ENCODE measurements around the gene PCLO.

Gene PCLO

DNA sequence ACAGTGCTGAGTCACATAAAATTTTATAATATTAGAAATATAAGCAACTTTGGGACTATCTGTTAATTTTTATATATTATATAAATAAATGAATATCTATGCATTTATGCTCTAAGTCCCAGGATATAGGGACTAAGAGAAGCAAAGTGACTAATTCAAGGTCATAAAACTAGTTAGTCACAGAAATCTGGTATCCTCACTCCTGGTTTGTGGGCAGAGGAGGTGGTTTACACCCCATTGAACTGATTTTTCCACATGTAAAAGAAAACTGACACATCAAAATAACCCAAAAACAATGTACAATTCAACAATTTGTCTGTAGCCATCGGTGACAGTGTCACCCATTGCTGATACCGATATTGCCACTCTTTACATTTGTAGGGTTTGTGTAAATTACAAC is 3.0 kb downstream of the PCLO start:
- Histone ChIP-seq H3K9me3 (ENCODE audit: control insufficient read depth, low read length) (no peaks in the 10 kb centered on the region), H3K79me1 (replicated peaks; ENCODE audit: low read length, poor library complexity, severe bottlenecking) (peaks cover 3% of the 10 kb centered on the region), H3K14ac (ENCODE audit: low read length in 2 of 2) (no peak overlapping the region), H3K4me2 (ENCODE audit: low read length, poor library complexity, severe bottlenecking) (no peak overlapping the region), H2AFZ (ENCODE audit: low read depth, low read length) (no peak overlapping the region), H2BK120ac (ENCODE audit: low read depth, low read length) (no peak overlapping the region), H2BK15ac (ENCODE audit: low read depth, poor library complexity, severe bottlenecking) (no peak overlapping the region), H3K9ac (ENCODE audit: low read length) (no peak overlapping the region), H3K18ac (ENCODE audit: low read depth in 1 of 2, low read length in 2 of 2) (no peak overlapping the region), H3K36me3 (ENCODE audit: control insufficient read depth in 1 of 2, insufficient read depth in 2 of 2, low read depth in 1 of 2, low read length in 2 of 2) (peaks cover 0 to 6% of the 10 kb centered on the region in 2 experiments), H4K8ac (ENCODE audit: low read length) (no peak overlapping the region), H3K27me3 (ENCODE audit: control insufficient read depth in 1 of 2, insufficient read depth in 1 of 2, low read length in 2 of 2) (peaks cover 0 to 26% of the 10 kb centered on the region in 2 experiments), H3K23ac (ENCODE audit: low read length in 2 of 2) (no peak overlapping the region), H3K4me3 (ENCODE audit: insufficient read depth in 1 of 2, low read depth in 1 of 2, low read length in 2 of 2) (no peak overlapping the region), H3K4ac (ENCODE audit: low read depth in 1 of 2, low read length in 2 of 2) (no peak overlapping the region), H2BK12ac (ENCODE audit: low read length in 2 of 2) (no peak overlapping the region), H4K91ac (ENCODE audit: low read length) (no peak overlapping the region), H3K4me1 (ENCODE audit: control insufficient read depth, insufficient read depth, low read depth, low read length) (peaks cover 3% of the 10 kb centered on the region), H3K27ac (ENCODE audit: low read length, poor library complexity, severe bottlenecking) (no peak overlapping the region), H2AK5ac (ENCODE audit: low read length, severe bottlenecking) (no peak overlapping the region), H2BK5ac (ENCODE audit: low read depth, low read length, poor library complexity, severe bottlenecking) (no peak overlapping the region)
- 100% methylated on average over 1 of the region's 2 CpGs for WGBS
- DNase-seq, result no peak

DNA sequence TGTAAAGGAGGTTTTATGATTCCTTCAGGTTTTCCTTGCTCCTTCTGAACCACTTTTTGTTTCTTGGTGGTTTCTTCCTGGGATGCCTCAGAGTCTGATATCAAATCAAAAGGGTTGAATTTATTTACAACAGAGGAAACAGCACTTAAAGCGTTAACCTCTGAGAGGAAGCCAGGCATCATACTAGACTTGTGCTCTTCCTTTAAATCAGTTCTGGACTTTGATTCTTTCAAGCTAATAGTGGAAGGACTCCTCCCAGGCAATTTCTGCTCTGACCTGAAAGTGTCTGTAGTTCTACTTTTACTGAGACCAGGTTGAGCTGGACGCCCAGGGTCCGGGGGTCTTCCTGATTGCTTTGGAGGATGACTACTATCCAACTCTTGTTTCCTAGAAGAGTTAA is 6.7 kb downstream of the PCLO start:
- Histone ChIP-seq H2AK5ac (ENCODE audit: low read length, severe bottlenecking) (no peak overlapping the region), H2AFZ (ENCODE audit: low read depth, low read length) (no peak overlapping the region), H3K4me2 (ENCODE audit: low read length, poor library complexity, severe bottlenecking) (no peak overlapping the region), H4K8ac (ENCODE audit: low read length) (no peak overlapping the region), H3K23ac (ENCODE audit: low read length in 2 of 2) (no peak overlapping the region), H3K4me3 (ENCODE audit: insufficient read depth in 1 of 2, low read depth in 1 of 2, low read length in 2 of 2) (no peak overlapping the region), H3K9me3 (ENCODE audit: control insufficient read depth, low read length) (no peaks in the 10 kb centered on the region), H2BK5ac (ENCODE audit: low read depth, low read length, poor library complexity, severe bottlenecking) (no peak overlapping the region), H3K4me1 (ENCODE audit: control insufficient read depth, insufficient read depth, low read depth, low read length) (no peaks in the 10 kb centered on the region), H3K9ac (ENCODE audit: low read length) (no peak overlapping the region), H3K36me3 (ENCODE audit: control insufficient read depth in 1 of 2, insufficient read depth in 2 of 2, low read depth in 1 of 2, low read length in 2 of 2) (peaks cover 0 to 6% of the 10 kb centered on the region in 2 experiments), H3K79me1 (replicated peaks; ENCODE audit: low read length, poor library complexity, severe bottlenecking) (no peaks in the 10 kb centered on the region), H4K91ac (ENCODE audit: low read length) (no peak overlapping the region), H3K18ac (ENCODE audit: low read depth in 1 of 2, low read length in 2 of 2) (no peak overlapping the region), H2BK15ac (ENCODE audit: low read depth, poor library complexity, severe bottlenecking) (no peak overlapping the region), H2BK12ac (ENCODE audit: low read length in 2 of 2) (no peak overlapping the region), H3K4ac (ENCODE audit: low read depth in 1 of 2, low read length in 2 of 2) (no peak overlapping the region), H2BK120ac (ENCODE audit: low read depth, low read length) (no peak overlapping the region), H3K27me3 (ENCODE audit: control insufficient read depth in 1 of 2, insufficient read depth in 1 of 2, low read length in 2 of 2) (no peaks in the 10 kb centered on the region), H3K14ac (ENCODE audit: low read length in 2 of 2) (no peak overlapping the region), H3K27ac (ENCODE audit: low read length, poor library complexity, severe bottlenecking) (no peak overlapping the region)
- DNase-seq, result no peak
- 100% methylated on average over 1 of the region's 3 CpGs for WGBS

DNA sequence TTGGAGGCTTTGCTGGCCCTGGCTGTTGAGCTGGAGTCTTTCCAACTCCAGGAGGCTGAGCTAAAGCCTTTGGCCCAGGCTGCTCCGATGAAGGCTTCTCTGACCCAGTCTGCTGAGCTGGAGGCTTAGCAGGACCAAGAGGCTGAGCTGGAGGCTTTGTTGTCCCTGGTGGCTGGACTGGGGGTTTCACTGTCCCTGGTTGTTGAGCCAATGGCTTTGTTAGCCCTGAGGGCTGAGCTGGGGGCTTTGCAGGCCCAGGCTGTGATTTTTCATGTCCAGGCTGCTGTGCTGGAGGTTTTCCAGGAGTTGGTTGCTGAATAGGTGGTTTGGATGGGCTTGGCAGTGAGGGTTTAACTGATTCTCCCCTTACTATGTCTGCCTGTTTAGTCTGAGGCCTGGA is 7.3 kb downstream of the PCLO start:
- Histone ChIP-seq H2BK5ac (ENCODE audit: low read depth, low read length, poor library complexity, severe bottlenecking) (no peak overlapping the region), H3K14ac (ENCODE audit: low read length in 2 of 2) (no peak overlapping the region), H3K27ac (ENCODE audit: low read length, poor library complexity, severe bottlenecking) (no peak overlapping the region), H2AFZ (ENCODE audit: low read depth, low read length) (no peak overlapping the region), H3K9me3 (ENCODE audit: control insufficient read depth, low read length) (no peaks in the 10 kb centered on the region), H3K79me1 (replicated peaks; ENCODE audit: low read length, poor library complexity, severe bottlenecking) (no peaks in the 10 kb centered on the region), H3K4me2 (ENCODE audit: low read length, poor library complexity, severe bottlenecking) (no peak overlapping the region), H3K18ac (ENCODE audit: low read depth in 1 of 2, low read length in 2 of 2) (no peak overlapping the region), H2BK15ac (ENCODE audit: low read depth, poor library complexity, severe bottlenecking) (no peak overlapping the region), H3K4me3 (ENCODE audit: insufficient read depth in 1 of 2, low read depth in 1 of 2, low read length in 2 of 2) (no peak overlapping the region), H4K91ac (ENCODE audit: low read length) (no peak overlapping the region), H3K4ac (ENCODE audit: low read depth in 1 of 2, low read length in 2 of 2) (no peak overlapping the region), H2BK12ac (ENCODE audit: low read length in 2 of 2) (no peak overlapping the region), H3K4me1 (ENCODE audit: control insufficient read depth, insufficient read depth, low read depth, low read length) (no peaks in the 10 kb centered on the region), H4K8ac (ENCODE audit: low read length) (no peak overlapping the region), H3K23ac (ENCODE audit: low read length in 2 of 2) (no peak overlapping the region), H2BK120ac (ENCODE audit: low read depth, low read length) (no peak overlapping the region), H3K36me3 (ENCODE audit: control insufficient read depth in 1 of 2, insufficient read depth in 2 of 2, low read depth in 1 of 2, low read length in 2 of 2) (peaks cover 0 to 6% of the 10 kb centered on the region in 2 experiments), H3K27me3 (ENCODE audit: control insufficient read depth in 1 of 2, insufficient read depth in 1 of 2, low read length in 2 of 2) (no peaks in the 10 kb centered on the region), H3K9ac (ENCODE audit: low read length) (no peak overlapping the region), H2AK5ac (ENCODE audit: low read length, severe bottlenecking) (no peak overlapping the region)
- no peak for DNase-seq
- 95% methylated on average over 1 of the region's 1 CpG for WGBS

DNA sequence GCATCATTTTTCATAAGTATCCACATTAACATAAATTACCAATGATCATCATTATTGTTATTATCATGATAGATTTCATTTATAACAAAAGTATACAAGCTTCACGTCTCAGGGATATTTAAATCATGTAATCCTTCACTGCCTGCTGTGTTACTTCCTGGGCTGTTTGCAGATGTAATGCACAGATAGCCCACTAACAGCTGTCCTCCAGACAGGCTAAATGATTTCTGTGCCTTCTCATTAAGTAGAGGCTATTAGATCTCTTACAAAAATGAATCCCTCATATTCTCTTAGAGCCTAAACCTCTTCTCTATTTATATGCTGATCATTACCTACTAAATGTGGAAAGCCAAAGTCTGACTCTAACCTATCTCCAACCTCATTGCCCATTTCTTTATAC is 9.3 kb downstream of the PCLO start:
- H3K36me3 ChIP-seq (ENCODE audit: control insufficient read depth in 1 of 2, insufficient read depth in 2 of 2, low read depth in 1 of 2, low read length in 2 of 2), result peaks cover 0 to 6% of the 10 kb centered on the region in 2 experiments
- no peak overlapping the region for H3K14ac ChIP-seq (ENCODE audit: low read length in 2 of 2)
- H3K9ac ChIP-seq (ENCODE audit: low read length), result no peak overlapping the region
- no peak overlapping the region for H2AFZ ChIP-seq (ENCODE audit: low read depth, low read length)
- 11% methylated on average over 1 of the region's 1 CpG for WGBS
- H2BK12ac ChIP-seq (ENCODE audit: low read length in 2 of 2), result no peak overlapping the region
- no peak overlapping the region for H3K23ac ChIP-seq (ENCODE audit: low read length in 2 of 2)
- no peak overlapping the region for H4K91ac ChIP-seq (ENCODE audit: low read length)
- no peak overlapping the region for H3K4me2 ChIP-seq (ENCODE audit: low read length, poor library complexity, severe bottlenecking)
- no peaks in the 10 kb centered on the region for H3K4me1 ChIP-seq (ENCODE audit: control insufficient read depth, insufficient read depth, low read depth, low read length)
- H2BK15ac ChIP-seq (ENCODE audit: low read depth, poor library complexity, severe bottlenecking), result no peak overlapping the region
- no peaks in the 10 kb centered on the region for H3K27me3 ChIP-seq (ENCODE audit: control insufficient read depth in 1 of 2, insufficient read depth in 1 of 2, low read length in 2 of 2)
- H3K9me3 ChIP-seq (ENCODE audit: control insufficient read depth, low read length), result no peaks in the 10 kb centered on the region
- H2AK5ac ChIP-seq (ENCODE audit: low read length, severe bottlenecking), result no peak overlapping the region
- DNase-seq, result no peak
- H4K8ac ChIP-seq (ENCODE audit: low read length), result no peak overlapping the region
- H3K27ac ChIP-seq (ENCODE audit: low read length, poor library complexity, severe bottlenecking), result no peak overlapping the region
- no peak overlapping the region for H3K18ac ChIP-seq (ENCODE audit: low read depth in 1 of 2, low read length in 2 of 2)
- no peak overlapping the region for H3K4me3 ChIP-seq (ENCODE audit: insufficient read depth in 1 of 2, low read depth in 1 of 2, low read length in 2 of 2)
- H2BK120ac ChIP-seq (ENCODE audit: low read depth, low read length), result no peak overlapping the region
- H3K4ac ChIP-seq (ENCODE audit: low read depth in 1 of 2, low read length in 2 of 2), result no peak overlapping the region
- H3K79me1 ChIP-seq (replicated peaks; ENCODE audit: low read length, poor library complexity, severe bottlenecking), result no peaks in the 10 kb centered on the region
- H2BK5ac ChIP-seq (ENCODE audit: low read depth, low read length, poor library complexity, severe bottlenecking), result no peak overlapping the region
